RKO (cell line): ENCODE measurements around the gene LRFN2.

ENCODE experiments used
- DNase-seq: peaks from one replicate; pipeline ENCODE4 v3.0.0-alpha.2; 2016; ENCODE audit warnings: low spot score

LRFN2 gene

GRCh38 chr6:40477246-40478126, 109.7 kb downstream of the LRFN2 start:
- DNase-seq = no peak

DNA sequence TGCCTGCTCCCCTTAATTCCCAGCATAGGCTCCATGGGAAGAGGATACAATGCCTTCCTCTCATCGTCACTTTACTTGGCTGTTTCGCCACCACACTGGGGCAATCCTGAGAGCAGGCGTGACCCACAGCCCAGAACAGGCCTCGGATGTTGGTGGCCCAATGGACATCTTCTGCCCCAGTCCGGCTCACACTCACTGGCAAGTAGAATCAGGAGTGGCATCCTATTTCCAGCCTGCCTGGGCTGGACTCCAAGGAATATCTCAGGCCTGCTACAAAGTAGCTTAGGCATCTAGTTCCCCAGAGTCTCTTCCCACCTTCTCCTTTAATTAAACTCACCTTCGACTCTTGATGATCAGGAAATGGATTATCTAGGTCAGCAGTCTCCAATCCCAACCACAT, 110.5 kb downstream of the LRFN2 start:
- no peak for DNase-seq

GRCh38 chr6:40474937-40475336, 112.2 kb downstream of the LRFN2 start:
- no peak for DNase-seq

GRCh38 chr6:40473026-40473425, 114.1 kb downstream of the LRFN2 start:
- DNase-seq = no peak

- no peak for DNase-seq
Measured at GRCh38 chr6:40472353-40472752, 114.8 kb downstream of the LRFN2 start.

DNA sequence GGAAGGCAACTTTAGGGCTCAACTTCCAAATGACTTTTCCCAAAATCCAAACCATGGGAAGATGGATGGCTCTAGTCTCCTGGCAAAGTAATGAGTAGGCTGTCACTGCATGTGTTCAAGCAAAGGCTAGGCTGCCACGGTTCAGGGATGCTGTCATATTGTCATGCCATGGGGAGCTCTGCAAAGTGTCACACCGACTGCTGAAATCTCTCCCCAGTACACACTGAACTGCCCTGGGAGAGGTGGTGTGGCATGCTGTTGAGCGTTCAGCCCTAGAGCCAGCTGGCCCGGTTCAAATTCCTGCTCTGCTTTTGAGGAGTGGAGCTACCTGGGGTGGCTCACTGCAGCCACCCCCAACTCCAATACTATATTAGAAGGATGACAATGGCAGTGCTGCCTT, 115.9 kb downstream of the LRFN2 start:
- no peak for DNase-seq

- no peak for DNase-seq
Measured at GRCh38 chr6:40469323-40469722, 117.8 kb downstream of the LRFN2 start.

DNA sequence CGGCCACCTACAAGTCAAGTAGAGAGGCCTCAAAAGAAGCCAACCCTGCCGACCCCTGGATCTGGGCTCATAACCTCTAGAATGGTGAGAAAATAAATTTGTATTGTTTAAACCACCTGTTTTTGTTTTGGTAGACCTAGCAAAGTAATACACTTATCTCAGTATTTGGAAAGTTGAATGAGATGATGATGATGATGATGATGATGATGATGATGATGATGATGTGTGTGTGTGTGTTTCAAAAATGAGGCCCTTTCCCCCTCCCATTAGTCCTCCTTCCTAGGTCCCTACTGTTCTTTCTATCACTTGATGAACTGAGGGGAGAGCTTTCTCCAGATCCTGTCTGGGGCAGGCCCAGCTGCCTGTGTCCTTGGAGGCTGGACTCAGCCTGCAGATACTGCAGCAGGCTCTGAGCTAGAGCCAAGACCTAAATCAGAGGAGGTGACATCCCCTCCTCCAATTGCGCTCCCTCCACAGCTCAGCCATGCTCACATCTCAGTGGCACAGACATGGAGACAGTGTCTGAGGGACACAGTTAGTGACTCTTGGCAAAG, 120.1 kb downstream of the LRFN2 start:
- no peak for DNase-seq

DNA sequence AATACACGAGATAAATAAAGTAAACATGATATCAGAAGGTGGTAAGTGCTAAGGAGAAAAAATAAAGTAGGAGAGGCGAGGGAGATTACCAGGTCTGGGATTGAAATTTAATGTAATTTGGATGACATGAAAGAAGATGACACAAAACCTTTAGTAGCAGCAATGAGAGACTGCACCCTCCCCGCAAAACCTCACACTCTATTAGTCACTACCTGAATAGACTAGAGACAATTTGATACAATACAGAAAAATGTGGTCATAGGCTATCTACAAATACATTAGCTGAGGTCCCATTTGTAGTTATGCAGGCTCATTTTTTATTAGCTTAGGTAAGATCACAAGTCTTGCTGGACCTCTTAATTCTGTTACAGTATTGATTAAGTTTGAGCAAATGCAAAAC, 125.5 kb downstream of the LRFN2 start:
- no peak for DNase-seq

DNA sequence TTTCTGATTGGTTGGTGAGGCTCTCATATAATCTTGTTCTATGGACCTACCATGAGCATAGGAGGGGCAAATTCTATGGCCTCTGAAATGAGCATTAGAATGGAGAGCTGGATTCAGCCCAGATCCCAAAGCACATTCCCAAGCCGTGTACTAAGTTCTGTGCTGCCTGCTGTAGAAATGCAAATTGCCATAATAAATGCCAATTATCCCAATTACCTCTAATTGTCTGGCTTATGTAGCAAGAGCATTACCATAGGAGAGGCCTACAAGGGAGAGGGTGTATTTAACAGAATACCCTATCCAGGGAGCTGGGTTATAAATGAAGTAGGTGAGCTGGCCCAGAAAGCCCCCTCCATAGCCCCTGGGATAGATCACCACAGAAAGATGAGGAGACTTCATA, 126.8 kb downstream of the LRFN2 start:
- DNase-seq = no peak

GRCh38 chr6:40457261-40457660, 129.9 kb downstream of the LRFN2 start:
- no peak for DNase-seq

- DNase-seq = no peak
Measured at GRCh38 chr6:40456390-40457013, 130.7 kb downstream of the LRFN2 start.

- no peak for DNase-seq
Measured at GRCh38 chr6:40455686-40456389, 131.3 kb downstream of the LRFN2 start.

GRCh38 chr6:40450483-40450882, 136.7 kb downstream of the LRFN2 start:
- DNase-seq = no peak

GRCh38 chr6:40444811-40445210, 142.4 kb downstream of the LRFN2 start:
- no peak for DNase-seq

DNA sequence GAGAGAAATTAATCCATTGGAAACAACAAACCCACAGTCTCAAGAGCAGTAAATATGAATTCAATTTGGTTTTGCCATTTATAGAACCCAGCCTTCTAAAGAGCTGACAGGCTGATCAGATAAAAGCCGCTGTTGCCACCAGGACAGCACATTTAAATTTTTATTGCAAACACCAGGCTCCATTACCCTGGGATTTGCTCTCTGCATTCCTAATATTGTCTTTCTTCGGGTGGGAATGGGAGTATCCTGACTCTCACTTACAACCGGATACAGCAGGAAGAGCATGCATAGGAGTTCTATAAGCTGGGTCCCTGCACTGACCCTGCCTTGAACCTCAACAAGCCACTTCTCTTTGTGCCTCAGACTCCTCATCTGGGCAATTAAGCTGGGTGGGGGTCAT, 142.9 kb downstream of the LRFN2 start:
- DNase-seq = no peak

DNA sequence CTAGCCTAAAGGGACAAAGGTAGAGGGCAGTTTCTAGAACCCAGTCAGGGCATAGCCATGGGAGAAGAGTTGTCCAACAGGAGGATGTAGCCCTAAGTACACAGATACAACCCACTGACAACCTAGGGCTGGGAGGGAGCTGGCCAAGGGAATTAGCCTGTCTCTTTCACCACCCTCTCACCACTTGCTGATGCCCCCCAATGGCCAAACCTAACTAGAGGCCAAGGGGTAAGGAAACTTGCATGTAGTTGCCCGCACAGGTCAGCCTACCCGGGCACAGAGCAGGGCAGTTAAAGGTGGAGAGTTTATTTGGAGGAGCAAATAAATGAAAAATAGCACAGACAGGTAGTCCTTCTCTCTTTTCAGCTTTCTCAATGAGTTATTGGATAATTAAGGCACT, 143.3 kb downstream of the LRFN2 start:
- DNase-seq = no peak

- DNase-seq = no peak
Measured at GRCh38 chr6:40442591-40442990, 144.6 kb downstream of the LRFN2 start.

- DNase-seq = no peak
Measured at GRCh38 chr6:40441150-40441549, 146.0 kb downstream of the LRFN2 start.

GRCh38 chr6:40440053-40440452, 147.1 kb downstream of the LRFN2 start:
- DNase-seq = no peak

- no peak for DNase-seq
Measured at GRCh38 chr6:40439026-40439800, 148.0 kb downstream of the LRFN2 start.
